PC-3 (cell line): ENCODE data around the gene ANGPT4. TPM values are rescaled to one million over a fixed set of nuclear protein-coding genes. Genes with fewer than 3 reads are reported as not detected.

Experiments used
- ATAC-seq: fragments of 200-7000 bp; cut with Tn5 transposase; 2 replicates; pipeline ENCODE4 v1.9.1; 2020; ENCODE audit warnings: mild to moderate bottlenecking, moderate library complexity
- BruUV-seq: library from RNA; stranded (reverse); fragments of 400-500 nt; replicated peaks from 2 replicates; lab custom pipeline; 2021; lab: Mats Ljungman, UMichigan
- CTCF ChIA-PET: fragments of 300-600 bp; sonication (Branson Sonifier 250); formaldehyde crosslinking; loops from one replicate; lab custom pipeline; 2022; ENCODE audit warnings: antibody characterized with exemption; lab: Charles Lee
- POLR2A ChIA-PET: fragments of 300-600 bp; sonication (Branson Sonifier 250); formaldehyde crosslinking; loops from one replicate; lab custom pipeline; 2022; ENCODE audit warnings: antibody characterized with exemption; ENCODE audit not compliant: unreplicated experiment; lab: Charles Lee
- DNase-seq: peaks from one replicate; pipeline ENCODE4 v3.0.0-alpha.2; 2015
- H2AFZ ChIP-seq: fragments of 300-600 bp; sonication (generic); 2 replicates; pipeline ENCODE4 v1.6.0; 2016; ENCODE audit warnings: antibody characterized with exemption, low read length
- H3F3A ChIP-seq: fragments of 300-600 bp; sonication (generic); one replicate; pipeline ENCODE4 v1.6.0; 2017; ENCODE audit warnings: antibody characterized with exemption, low read length, control low read depth, mild to moderate bottlenecking; ENCODE audit not compliant: unreplicated experiment
- H3K27ac ChIP-seq: fragments of 300-600 bp; sonication (generic); 2 replicates; pipeline ENCODE4 v1.5.1; 2016; ENCODE audit warnings: mild to moderate bottlenecking, low read length
- H3K27me3 ChIP-seq: fragments of 300-600 bp; sonication (generic); 2 replicates; pipeline ENCODE4 v1.6.1; 2016; ENCODE audit warnings: low read length, mixed read lengths
- H3K36me3 ChIP-seq: fragments of 300-600 bp; sonication (generic); 2 replicates; pipeline ENCODE4 v1.6.1; 2016; ENCODE audit warnings: low read depth, mixed run types, low read length, mixed read lengths
- H3K4me1 ChIP-seq: fragments of 300-600 bp; sonication (generic); 2 replicates; pipeline ENCODE4 v1.5.1; 2016; ENCODE audit warnings: low read length; ENCODE audit not compliant: insufficient read depth
- H3K4me2 ChIP-seq: fragments of 300-600 bp; sonication (generic); 2 replicates; pipeline ENCODE4 v1.6.0; 2016; ENCODE audit warnings: low read length
- H3K4me3 ChIP-seq: fragments of 300-600 bp; sonication (generic); 2 replicates; pipeline ENCODE4 v1.5.1; 2016; ENCODE audit warnings: mild to moderate bottlenecking, low read length, mixed read lengths
- H3K79me2 ChIP-seq: fragments of 300-600 bp; sonication (generic); 2 replicates; pipeline ENCODE4 v1.6.1; 2017; ENCODE audit warnings: low read length, mixed read lengths
- H3K9ac ChIP-seq: fragments of 300-600 bp; sonication (generic); 2 replicates; pipeline ENCODE4 v1.6.0; 2016; ENCODE audit warnings: mild to moderate bottlenecking, low read length
- H3K9me2 ChIP-seq: fragments of 300-600 bp; sonication (generic); replicated peaks from 2 replicates; pipeline ENCODE4 v1.6.1; 2016; ENCODE audit warnings: mixed run types, low read length, mixed read lengths
- H3K9me3 ChIP-seq: fragments of 300-600 bp; sonication (generic); 2 replicates; pipeline ENCODE4 v1.6.1; 2016; ENCODE audit warnings: low read length, mixed read lengths
- H4K20me1 ChIP-seq: fragments of 300-600 bp; sonication (generic); 2 replicates; pipeline ENCODE4 v1.6.1; 2016; ENCODE audit warnings: low read length, mixed read lengths
- EZH2 ChIP-seq: fragments of 300-600 bp; sonication (generic); IDR thresholded peaks from one replicate; pipeline ENCODE4 v1.6.1; 2017; ENCODE audit warnings: antibody characterized with exemption, mild to moderate bottlenecking, low read length; ENCODE audit not compliant: unreplicated experiment
- EZH2phosphoT487 ChIP-seq: fragments of 300-600 bp; sonication (generic); IDR thresholded peaks from 2 replicates; pipeline ENCODE4 v1.6.1; 2018; ENCODE audit warnings: mild to moderate bottlenecking, antibody characterized with exemption, low read length, borderline replicate concordance
- intact Hi-C: fragments of 100-400 bp; cut with micrococcal nuclease; formaldehyde crosslinking; loops from 2 replicates; pipeline ENCODE4 v1.9.0; 2023
- total RNA-seq: library from RNA; depleted of rRNA; stranded (reverse); fragments of >200 nt; gene quantifications from 2 replicates; pipeline ENCODE4 v1.2.3, GENCODE V29; 2014
- TF ChIP-seq, protein P1 (sequence below): fragments of 300-600 bp; sonication (generic); conservative IDR thresholded peaks from 2 replicates; pipeline ENCODE4 v1.5.1; 2017; ENCODE audit warnings: antibody characterized with exemption, low read depth, mild to moderate bottlenecking, low read length

The ANGPT4 gene
- total RNA-seq, 1 experiment from 2014 or later, result not detected

DNA sequence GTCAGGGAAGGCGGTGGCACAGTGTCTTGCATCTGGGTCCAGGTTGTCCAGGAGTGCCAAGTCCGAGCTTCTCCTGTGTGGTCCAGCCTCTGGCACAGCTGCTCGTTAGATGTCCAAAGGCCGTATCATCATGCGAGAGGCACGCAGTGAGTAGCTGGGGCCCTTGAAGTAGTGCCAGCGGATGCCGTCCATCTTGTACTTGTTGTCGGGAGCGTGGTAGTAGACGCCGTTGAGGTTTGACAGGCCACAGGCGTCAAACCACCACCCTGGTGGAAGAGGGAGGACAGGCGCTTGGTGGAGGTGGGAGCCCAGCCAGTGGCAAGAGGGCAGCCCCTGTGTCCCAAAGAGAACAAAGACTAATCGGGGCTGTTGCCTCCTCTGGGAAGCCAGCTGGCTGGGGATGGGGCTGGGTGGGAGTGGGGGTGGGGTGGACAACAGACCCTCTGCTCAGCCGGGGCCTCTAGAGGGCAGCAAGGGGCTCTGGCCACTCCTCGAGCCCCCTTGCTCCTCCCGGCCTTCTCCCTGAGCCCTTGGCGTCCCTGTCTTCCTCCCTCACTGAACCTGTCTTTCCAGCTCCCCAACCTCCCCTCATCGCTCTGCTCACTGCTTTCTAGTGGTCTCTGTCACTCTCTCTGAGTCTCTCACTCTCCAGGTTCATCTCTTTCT lies 43.1 kb downstream of the ANGPT4 start:
- ChIA-PET CTCF (interaction anchor here (0.7 kb wide), 1 partner anchor 46 kb away, joined by 3 read pairs; no protein-coding TSS in a partner anchor), POLR2A (no interaction called here)
- Histone ChIP-seq H3K4me1 (no peaks in the 10 kb centered on the region), H3K4me2 (no peak overlapping the region), H3K9me2 (no peaks in the 10 kb centered on the region), H3K79me2 (no peaks in the 10 kb centered on the region), H3K4me3 (no peak overlapping the region), H3F3A (no peaks in the 10 kb centered on the region), H3K9ac (no peak overlapping the region), H3K9me3 (no peaks in the 10 kb centered on the region), H3K27me3 (peaks cover 11% of the 10 kb centered on the region), H2AFZ (no peak overlapping the region), H4K20me1 (no peaks in the 10 kb centered on the region), H3K27ac (no peak overlapping the region), H3K36me3 (no peaks in the 10 kb centered on the region)
- ATAC-seq, result no peak
- intact Hi-C loops, result no loop called here
- TF ChIP-seq EZH2phosphoT487, result no peak
- no peak for TF ChIP-seq EZH2
- TF ChIP-seq, protein P1, sequence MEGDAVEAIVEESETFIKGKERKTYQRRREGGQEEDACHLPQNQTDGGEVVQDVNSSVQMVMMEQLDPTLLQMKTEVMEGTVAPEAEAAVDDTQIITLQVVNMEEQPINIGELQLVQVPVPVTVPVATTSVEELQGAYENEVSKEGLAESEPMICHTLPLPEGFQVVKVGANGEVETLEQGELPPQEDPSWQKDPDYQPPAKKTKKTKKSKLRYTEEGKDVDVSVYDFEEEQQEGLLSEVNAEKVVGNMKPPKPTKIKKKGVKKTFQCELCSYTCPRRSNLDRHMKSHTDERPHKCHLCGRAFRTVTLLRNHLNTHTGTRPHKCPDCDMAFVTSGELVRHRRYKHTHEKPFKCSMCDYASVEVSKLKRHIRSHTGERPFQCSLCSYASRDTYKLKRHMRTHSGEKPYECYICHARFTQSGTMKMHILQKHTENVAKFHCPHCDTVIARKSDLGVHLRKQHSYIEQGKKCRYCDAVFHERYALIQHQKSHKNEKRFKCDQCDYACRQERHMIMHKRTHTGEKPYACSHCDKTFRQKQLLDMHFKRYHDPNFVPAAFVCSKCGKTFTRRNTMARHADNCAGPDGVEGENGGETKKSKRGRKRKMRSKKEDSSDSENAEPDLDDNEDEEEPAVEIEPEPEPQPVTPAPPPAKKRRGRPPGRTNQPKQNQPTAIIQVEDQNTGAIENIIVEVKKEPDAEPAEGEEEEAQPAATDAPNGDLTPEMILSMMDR, result no peak
- BruUV-seq, result no TSS peak
- no peak for DNase-seq

- Histone ChIP-seq H3K36me3 (no peaks in the 10 kb centered on the region), H4K20me1 (no peaks in the 10 kb centered on the region), H3K4me2 (no peak overlapping the region), H3K4me1 (no peaks in the 10 kb centered on the region), H2AFZ (no peak overlapping the region), H3K9me2 (no peaks in the 10 kb centered on the region), H3K9ac (no peak overlapping the region), H3F3A (no peaks in the 10 kb centered on the region), H3K9me3 (no peaks in the 10 kb centered on the region), H3K4me3 (no peak overlapping the region), H3K27me3 (peaks cover 11% of the 10 kb centered on the region), H3K79me2 (no peaks in the 10 kb centered on the region), H3K27ac (no peak overlapping the region)
- intact Hi-C loops, result no loop called here
- ChIA-PET POLR2A (interaction anchor here (0.6 kb wide), 1 partner anchor 27 kb away, joined by 12 read pairs; no protein-coding TSS in a partner anchor), CTCF (interaction anchor here (0.7 kb wide), 1 partner anchor 45 kb away, joined by 3 read pairs; no protein-coding TSS in a partner anchor)
- ATAC-seq (no peak), DNase-seq (no peak)
- no peak for TF ChIP-seq EZH2phosphoT487
- TF ChIP-seq EZH2, result no peak
- no TSS peak for BruUV-seq
Measured at GRCh38 chr20:871948-872347, 44.2 kb downstream of the ANGPT4 start.

- Histone ChIP-seq H3K4me1 (no peaks in the 10 kb centered on the region), H3K79me2 (no peaks in the 10 kb centered on the region), H4K20me1 (no peaks in the 10 kb centered on the region), H3K9me2 (no peaks in the 10 kb centered on the region), H3K4me3 (no peak overlapping the region), H3K9ac (no peak overlapping the region), H3F3A (no peaks in the 10 kb centered on the region), H2AFZ (no peak overlapping the region), H3K27me3 (peaks cover 11% of the 10 kb centered on the region), H3K36me3 (no peaks in the 10 kb centered on the region), H3K27ac (no peak overlapping the region), H3K4me2 (no peak overlapping the region), H3K9me3 (no peaks in the 10 kb centered on the region)
- BruUV-seq, result no TSS peak
- DNase-seq, result no peak
- POLR2A ChIA-PET, result no interaction called here
- CTCF ChIA-PET, result no interaction called here
- intact Hi-C loops, result no loop called here
- no peak for ATAC-seq
- TF ChIP-seq EZH2phosphoT487 (no peak), EZH2 (no peak)
- TF ChIP-seq, protein P1, result no peak
Measured at GRCh38 chr20:871436-871835, 44.7 kb downstream of the ANGPT4 start.
